Measurements from ENCODE around the gene APOBEC3A. TPM values are rescaled to one million over a fixed set of nuclear protein-coding genes. Genes with fewer than 3 reads are reported as not detected.

APOBEC3A gene
- total and polyA plus RNA-seq, 2 of the 4 experiments (the other 2 are of a cell fraction), result not detected

DNA sequence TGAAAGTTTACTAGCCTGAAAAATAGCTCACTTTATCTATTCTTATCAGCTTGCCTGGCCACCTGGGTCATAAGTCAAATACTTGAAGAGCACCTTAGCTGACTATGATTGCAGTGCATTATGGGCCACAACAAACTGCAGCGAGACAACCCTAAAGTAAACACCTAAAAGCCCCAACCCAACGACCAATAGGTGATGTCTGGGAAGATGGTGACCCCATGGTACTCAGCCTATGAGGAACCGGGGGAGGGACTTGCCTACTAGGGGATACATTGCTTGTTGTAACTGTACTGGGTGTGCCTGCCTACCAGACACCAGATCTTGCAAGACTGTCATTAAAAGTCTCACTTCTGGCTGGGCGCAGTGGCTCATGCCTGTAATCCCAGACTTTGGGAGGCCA is 35.6 kb upstream of the APOBEC3A start:
- Histone ChIP-seq H4K5ac (ENCODE audit: low read depth, low read length) (no peak overlapping the region), H3K4ac (ENCODE audit: low read depth, low read length) (no peak overlapping the region), H3K9me1 (ENCODE audit: insufficient read depth, low read length) (peaks cover 5% of the 10 kb centered on the region), H2AK9ac (replicated peaks; ENCODE audit: low read depth, low read length, poor library complexity) (no peak overlapping the region), H3K18ac (ENCODE audit: low read depth, low read length) (no peak overlapping the region), H3K4me2 (ENCODE audit: low read depth, low read length) (no peak overlapping the region), H2BK15ac (ENCODE audit: low read depth, low read length) (no peak overlapping the region), H3K14ac (replicated peaks; ENCODE audit: low read depth, low read length) (no peak overlapping the region), H3K9me3 (ENCODE audit: control insufficient read depth, insufficient read depth, low read length) (no peaks in the 10 kb centered on the region), H3K4me3 (ENCODE audit: insufficient read depth, low read depth, low read length) (no peak overlapping the region), H4K91ac (ENCODE audit: insufficient read depth, low read depth, low read length) (no peak overlapping the region), H3K9ac (ENCODE audit: low read depth, low read length) (no peak overlapping the region), H3K79me1 (ENCODE audit: low read depth in 1 of 2, low read length in 2 of 2) (no peaks in the 10 kb centered on the region), H4K8ac (ENCODE audit: low read depth in 2 of 2, low read length in 2 of 2) (no peak overlapping the region), H2BK120ac (ENCODE audit: low read depth, low read length) (no peak overlapping the region), H4K20me1 (ENCODE audit: insufficient read depth, low read length) (peaks cover 4% of the 10 kb centered on the region; the same call in 1 of the 2 replicates), H3K36me3 (ENCODE audit: control insufficient read depth, insufficient read depth, low read length) (no peaks in the 10 kb centered on the region), H3K23ac (ENCODE audit: low read depth, low read length) (no peak overlapping the region), H2BK5ac (ENCODE audit: low read depth, low read length, poor library complexity, severe bottlenecking) (no peak overlapping the region), H2BK20ac (ENCODE audit: low read depth, low read length) (no peak overlapping the region), H2AFZ (replicated peaks; ENCODE audit: low read length, poor library complexity) (no peak overlapping the region), H2AK5ac (ENCODE audit: low read depth, low read length) (no peak overlapping the region), H3K27me3 (ENCODE audit: control insufficient read depth, insufficient read depth, low read length) (peaks cover 5% of the 10 kb centered on the region), H3K4me1 (ENCODE audit: control insufficient read depth, insufficient read depth, low read length) (peaks cover 5% of the 10 kb centered on the region), H3K56ac (ENCODE audit: extremely low read depth, insufficient read depth, low read length) (no peak overlapping the region), H3K27ac (ENCODE audit: insufficient read depth, low read length) (no peak overlapping the region)
- intact Hi-C loops (cut with micrococcal nuclease), result no loop called here
- dilution Hi-C loops (cut with HindIII; ENCODE audit: low sequenced_read_pairs, unreplicated experiment), result no loop called here
- WGBS, 2 experiments (ENCODE audit: extremely low coverage in 2 of 2, insufficient read length in 1 of 2), result no CpG with 5 or more reads among the region's 4 CpGs
- ChIA-PET POLR2A (ENCODE audit: unreplicated experiment) (no interaction called here), CTCF (no interaction called here)
- BruUV-seq (replicated peaks), result no TSS peak
- in situ Hi-C loops (cut with MboI; ENCODE audit: low sequenced_read_pairs), result no loop called here
- DNase-seq (no peak), ATAC-seq (ENCODE audit: low read depth) (no peak)
- TF ChIP-seq BHLHE40 (IDR thresholded peaks at IDR 0.05; ENCODE audit: low read depth, low read length) (no peak), CHD1 (IDR thresholded peaks at IDR 0.05; ENCODE audit: low read depth, low read length) (no peak), MAZ (IDR thresholded peaks at IDR 0.05; ENCODE audit: borderline replicate concordance, low read depth, low read length) (no peak), RFX5 (IDR thresholded peaks at IDR 0.05; ENCODE audit: low read depth, low read length) (no peak), RCOR1 (IDR thresholded peaks at IDR 0.05; ENCODE audit: insufficient replicate concordance, low read length) (no peak), MXI1 (IDR thresholded peaks at IDR 0.05; ENCODE audit: borderline replicate concordance, low read depth, low read length) (no peak), SMC3 (IDR thresholded peaks at IDR 0.05; ENCODE audit: low read depth, low read length) (no peak), CEBPB (IDR thresholded peaks at IDR 0.05; ENCODE audit: low read depth, low read length) (no peak), FOS (IDR thresholded peaks at IDR 0.05; ENCODE audit: low read depth, low read length) (no peak), POLR2A (IDR thresholded peaks at IDR 0.05; ENCODE audit: low read depth, low read length) (no peak), MAFK (IDR thresholded peaks at IDR 0.05; ENCODE audit: low read depth, low read length) (no peak), NFE2L2 (IDR thresholded peaks at IDR 0.05; ENCODE audit: low read depth, low read length) (no peak), RAD21 (IDR thresholded peaks at IDR 0.05; ENCODE audit: low read length) (no peak)
- TF ChIP-seq, protein P1, sequence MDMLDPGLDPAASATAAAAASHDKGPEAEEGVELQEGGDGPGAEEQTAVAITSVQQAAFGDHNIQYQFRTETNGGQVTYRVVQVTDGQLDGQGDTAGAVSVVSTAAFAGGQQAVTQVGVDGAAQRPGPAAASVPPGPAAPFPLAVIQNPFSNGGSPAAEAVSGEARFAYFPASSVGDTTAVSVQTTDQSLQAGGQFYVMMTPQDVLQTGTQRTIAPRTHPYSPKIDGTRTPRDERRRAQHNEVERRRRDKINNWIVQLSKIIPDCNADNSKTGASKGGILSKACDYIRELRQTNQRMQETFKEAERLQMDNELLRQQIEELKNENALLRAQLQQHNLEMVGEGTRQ (IDR thresholded peaks at IDR 0.05; ENCODE audit: low read depth, low read length), result no peak
- TF ChIP-seq, protein P2, sequence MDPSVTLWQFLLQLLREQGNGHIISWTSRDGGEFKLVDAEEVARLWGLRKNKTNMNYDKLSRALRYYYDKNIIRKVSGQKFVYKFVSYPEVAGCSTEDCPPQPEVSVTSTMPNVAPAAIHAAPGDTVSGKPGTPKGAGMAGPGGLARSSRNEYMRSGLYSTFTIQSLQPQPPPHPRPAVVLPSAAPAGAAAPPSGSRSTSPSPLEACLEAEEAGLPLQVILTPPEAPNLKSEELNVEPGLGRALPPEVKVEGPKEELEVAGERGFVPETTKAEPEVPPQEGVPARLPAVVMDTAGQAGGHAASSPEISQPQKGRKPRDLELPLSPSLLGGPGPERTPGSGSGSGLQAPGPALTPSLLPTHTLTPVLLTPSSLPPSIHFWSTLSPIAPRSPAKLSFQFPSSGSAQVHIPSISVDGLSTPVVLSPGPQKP (IDR thresholded peaks at IDR 0.05; ENCODE audit: borderline replicate concordance, low read depth, low read length), result no peak
- TF ChIP-seq, protein P3, sequence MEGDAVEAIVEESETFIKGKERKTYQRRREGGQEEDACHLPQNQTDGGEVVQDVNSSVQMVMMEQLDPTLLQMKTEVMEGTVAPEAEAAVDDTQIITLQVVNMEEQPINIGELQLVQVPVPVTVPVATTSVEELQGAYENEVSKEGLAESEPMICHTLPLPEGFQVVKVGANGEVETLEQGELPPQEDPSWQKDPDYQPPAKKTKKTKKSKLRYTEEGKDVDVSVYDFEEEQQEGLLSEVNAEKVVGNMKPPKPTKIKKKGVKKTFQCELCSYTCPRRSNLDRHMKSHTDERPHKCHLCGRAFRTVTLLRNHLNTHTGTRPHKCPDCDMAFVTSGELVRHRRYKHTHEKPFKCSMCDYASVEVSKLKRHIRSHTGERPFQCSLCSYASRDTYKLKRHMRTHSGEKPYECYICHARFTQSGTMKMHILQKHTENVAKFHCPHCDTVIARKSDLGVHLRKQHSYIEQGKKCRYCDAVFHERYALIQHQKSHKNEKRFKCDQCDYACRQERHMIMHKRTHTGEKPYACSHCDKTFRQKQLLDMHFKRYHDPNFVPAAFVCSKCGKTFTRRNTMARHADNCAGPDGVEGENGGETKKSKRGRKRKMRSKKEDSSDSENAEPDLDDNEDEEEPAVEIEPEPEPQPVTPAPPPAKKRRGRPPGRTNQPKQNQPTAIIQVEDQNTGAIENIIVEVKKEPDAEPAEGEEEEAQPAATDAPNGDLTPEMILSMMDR (conservative IDR thresholded peaks at IDR 0.05; ENCODE audit: low read depth, low read length), result no peak
